Measurements from ENCODE around the gene C14orf132.

Gene C14orf132

DNA sequence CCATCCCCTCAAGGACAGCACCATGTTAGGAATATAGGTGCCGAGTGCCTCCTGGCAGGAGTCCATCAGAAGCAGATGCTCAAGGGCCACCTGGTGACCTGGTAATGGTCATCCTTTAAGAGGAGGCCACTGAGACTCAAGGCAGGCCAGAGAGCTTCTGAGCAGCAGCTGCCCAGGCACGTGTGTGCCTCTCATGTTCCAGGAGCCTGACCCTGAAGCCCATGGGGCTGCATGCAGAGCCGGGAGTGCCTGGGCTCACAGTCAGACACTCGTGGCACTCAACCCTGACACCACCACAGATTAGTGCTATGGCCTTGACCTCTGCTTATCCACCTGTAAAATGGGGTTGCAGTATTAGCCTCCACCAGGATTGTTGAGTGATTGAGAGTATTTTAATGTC, 45.6 kb downstream of the C14orf132 start:
- no peak for DNase-seq

DNA sequence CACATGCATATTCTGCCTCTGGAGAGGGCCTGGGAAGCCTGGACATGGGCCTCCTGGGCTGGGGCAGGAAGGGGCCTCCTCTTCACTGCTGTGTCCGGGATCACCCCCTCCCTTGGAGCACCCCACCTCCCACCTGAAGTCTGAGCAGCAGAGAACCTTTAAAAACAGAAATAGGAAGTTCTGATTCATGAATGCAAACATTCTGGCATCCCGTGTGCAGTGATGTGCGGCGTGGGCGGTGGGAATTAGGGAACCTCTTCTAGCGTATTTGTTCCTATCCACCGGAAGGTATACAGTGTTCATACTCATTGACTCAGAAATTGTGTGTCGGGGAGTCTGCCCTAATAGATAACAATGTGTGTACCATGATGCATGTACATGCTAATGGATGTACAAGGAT, 46.2 kb downstream of the C14orf132 start:
- DNase-seq, result no peak

DNA sequence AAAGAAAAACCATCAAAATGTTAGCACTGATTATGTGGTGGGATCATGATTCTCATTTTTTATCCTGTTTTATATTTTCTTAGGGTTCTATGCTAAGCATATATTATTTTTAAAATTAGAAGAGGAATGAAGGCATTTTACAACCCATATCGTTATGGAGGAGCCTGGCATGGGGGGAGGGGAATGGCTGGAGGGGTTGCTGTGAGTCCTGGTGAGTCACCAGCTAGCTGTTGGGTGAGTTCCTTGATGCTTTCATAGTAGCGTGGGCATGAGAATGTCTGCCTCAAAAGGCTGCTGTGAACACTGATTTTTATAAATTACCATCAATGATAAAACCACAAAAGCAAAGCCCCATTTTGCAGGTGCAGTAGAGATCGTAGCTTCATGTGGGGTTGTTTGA, 46.9 kb downstream of the C14orf132 start:
- DNase-seq, result no peak

DNA sequence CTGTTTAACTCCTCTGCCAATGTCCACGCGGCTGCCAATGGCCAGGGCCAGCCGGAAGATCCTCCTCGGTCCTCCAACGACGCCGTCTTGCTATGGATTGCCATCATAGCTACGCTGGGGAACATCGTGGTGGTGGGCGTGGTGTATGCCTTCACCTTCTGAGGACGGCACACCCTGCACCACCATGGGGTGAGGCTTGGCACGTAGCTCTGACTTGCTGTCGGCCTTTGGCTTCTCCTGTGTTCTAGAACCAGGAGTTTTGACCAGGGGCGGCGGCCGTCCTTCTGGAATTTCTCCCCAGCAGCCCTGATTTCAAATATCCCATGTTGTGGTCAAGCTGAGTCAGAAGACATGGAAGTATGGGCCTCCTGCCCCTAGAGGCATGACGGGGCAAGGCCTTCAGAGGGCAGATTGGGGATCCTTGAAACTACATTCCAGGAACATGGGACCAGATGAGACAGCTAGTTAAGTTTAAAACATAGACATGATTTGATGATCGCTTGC, 47.5 kb downstream of the C14orf132 start:
- no peak for DNase-seq

DNA sequence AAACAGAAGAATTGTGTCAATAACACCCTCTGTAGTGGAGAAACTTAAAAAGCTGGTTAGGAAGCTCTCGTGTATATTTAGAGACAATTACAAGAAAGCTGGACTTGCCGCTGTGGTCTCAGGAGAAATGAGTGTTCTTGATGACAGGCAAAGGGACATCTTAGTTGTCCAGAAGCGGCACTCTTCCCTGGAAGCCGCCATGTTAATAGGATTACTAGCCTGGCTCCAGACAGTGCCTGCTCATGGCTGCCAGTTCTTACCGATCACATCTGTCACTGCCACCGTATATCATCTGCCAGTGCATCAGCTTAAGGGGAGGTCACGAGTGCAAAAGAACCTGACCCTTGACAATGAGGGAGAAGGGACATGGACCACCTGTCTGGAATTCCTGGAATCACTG, 48.9 kb downstream of the C14orf132 start:
- DNase-seq, result no peak

DNA sequence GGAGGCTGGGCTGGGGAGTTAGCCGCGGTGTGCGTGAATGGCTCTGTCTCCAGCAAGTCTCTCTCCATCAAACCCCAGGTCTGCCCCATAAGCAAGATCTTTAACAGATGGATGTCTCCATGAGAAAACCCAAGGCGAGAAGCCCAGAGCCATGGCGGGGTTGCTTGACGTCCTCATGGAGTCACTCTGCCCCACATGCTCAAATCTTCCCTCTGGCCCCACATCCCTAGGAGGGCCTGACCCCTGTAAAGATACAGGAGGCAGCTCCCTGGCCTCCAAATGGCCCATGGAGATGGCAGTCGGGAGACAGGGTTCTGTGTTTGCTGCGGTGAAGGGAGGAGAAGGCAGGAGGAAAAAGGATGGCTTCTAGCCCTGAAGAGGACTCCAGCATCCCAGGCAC, 49.3 kb downstream of the C14orf132 start:
- DNase-seq, result no peak

DNA sequence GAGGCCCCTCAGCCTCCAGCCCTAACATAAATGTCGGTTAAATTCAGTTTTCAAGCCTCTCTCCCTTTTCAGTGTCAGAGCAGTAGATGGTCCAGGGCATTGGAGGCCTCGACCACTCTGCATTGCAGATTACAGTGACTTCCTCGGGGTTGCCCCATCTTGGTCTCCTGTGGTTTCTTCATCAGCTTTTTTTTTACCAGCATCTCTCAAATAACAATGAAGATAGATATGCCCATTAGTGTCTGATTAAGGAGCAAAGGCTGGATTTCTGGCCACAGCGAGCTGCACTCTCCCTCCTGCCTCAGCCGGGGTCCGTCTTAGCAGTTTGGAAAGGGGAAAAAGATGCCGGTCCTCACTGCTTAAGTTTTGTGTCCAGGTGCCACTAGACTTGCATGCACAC, 49.7 kb downstream of the C14orf132 start:
- DNase-seq, result no peak

DNA sequence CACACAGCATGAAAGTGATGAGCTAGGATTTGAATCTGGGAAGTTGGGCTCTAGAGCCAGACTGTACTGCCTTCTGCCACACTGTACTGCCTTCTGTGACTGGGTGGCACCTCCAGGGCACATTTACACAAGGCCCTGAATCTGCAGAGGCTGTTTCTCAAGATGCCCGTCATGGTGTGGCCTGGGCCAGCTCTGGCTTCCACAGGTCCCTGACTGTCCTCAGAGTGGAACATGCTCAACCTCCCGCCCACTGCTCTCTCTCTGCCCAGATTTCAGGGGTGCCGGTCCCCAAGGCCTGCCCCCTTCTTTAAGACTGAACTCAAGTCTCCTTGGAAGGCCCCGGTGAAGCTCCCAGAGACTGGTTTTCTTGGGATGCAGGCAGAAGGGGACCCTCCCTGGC, 50.2 kb downstream of the C14orf132 start:
- no peak for DNase-seq

DNA sequence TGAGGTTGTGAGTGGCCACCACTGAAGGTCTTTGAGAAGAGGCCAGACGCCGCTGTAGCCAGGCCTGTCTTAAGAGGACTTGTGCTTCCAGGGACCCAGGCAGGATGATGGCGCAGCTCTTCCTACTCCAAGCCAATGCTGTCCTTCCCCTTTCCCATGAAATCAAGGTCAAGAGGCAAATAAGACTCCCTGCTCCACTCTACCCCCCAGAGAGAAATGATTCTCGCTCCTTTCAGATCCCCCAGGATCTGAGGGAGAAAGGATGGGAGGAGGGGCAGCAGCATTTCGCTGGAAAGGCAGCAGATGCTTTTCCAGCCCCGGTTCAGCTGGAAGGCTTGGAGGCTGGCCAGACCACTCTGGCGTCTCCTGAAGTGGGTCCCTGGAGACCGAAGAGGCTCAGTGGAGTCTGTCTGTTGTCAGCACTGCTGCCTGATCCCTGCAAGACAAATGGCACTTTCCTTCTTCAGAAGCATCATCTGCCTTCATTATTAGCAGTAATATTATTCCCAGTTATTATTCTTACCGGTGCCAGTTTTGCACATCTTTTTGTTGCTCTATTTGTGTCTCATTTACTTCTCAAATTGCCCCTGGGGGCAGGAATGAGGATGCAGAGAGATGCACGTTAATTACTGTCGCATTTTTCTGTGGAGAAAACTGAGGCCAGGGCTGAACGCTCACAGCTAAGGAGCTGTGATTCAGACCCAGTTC, 51.4 kb downstream of the C14orf132 start:
- no peak for DNase-seq

DNA sequence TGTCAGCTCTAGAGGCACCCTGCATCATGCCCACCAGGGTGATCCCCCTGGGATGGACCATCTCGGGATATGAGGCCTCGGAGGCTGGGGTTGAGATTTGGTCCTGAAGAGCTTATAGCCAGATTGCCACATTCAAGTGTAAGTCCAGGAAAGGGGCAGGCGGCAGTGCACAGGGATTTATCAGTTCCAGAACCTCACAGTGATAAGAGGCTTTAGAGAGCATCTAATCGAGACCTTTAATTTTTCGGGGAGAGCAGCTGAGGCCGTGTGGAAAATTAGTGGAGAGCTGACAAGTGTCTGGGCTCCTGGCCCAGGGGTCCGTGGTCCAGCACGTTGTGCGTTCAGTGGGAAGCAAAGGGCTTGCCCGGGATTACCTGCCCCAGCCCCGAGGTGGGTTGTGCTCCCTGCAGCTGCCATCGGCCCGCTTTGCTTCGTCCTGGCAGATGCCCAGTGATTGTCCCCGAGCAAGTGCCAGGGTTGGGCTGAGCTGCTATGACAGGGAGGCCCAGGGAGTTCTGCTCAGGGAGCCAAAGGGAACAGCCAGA, 52.1 kb downstream of the C14orf132 start:
- no peak for DNase-seq

DNA sequence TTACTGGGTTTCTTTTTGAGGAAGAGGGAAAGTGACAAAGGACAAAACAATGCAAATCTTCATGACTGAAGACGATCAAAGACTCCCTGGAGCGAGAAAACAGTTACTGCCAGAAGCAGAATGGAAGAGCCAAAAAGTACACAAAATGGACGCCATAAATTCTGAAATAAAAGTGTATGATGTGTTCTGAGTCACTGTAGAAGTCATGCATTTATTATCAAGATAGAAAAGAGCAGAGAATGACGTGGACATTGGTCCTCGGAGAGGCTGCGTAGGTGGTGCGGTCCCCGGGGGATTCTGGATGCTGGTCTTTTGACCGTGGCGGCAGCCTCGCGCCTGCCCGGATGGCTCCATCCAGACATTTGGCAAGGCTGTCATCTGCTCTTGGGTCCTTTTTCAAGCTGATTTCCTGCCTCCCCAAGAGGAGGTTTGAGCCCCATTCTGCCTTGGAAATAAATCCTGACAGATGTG, 52.8 kb downstream of the C14orf132 start:
- DNase-seq, result no peak

DNA sequence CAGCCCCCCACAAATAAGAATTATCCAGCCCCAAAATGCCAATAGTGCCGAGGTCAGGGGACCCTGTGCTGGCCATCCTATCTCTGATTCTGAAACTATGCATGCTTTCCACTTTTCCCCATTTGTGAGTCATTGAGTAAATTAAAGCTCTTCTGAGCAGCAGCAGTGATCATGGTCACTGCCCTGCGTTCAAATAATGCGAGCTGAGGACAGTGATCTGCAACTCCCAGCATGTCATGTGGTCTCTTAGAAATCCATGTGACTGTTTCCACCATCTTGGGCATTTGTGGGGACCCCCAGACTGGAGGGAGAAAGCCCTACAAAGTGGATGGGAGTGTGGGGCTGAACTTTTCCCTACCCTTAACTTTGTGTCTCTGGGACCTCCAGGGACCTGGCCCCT, 53.8 kb downstream of the C14orf132 start:
- no peak for DNase-seq

DNA sequence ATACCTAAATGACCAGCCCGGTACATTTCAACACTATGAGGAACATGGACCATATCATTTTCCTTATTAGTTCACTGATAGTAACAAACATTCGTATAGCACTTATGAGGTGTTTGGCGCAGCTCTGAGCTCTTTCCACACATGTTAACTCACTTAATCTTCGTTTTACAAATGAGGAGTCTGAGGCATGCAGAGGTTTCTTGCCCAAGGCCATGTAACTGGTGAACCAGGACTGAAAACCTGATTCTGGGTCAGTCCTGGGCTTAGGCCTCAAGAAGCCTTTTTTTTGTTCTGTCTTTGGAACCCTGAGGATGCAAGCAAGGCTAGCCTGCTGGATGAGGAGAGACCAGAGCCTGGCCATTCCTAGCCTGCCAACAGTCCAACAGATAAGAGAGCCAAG, 55.0 kb downstream of the C14orf132 start:
- no peak for DNase-seq

DNA sequence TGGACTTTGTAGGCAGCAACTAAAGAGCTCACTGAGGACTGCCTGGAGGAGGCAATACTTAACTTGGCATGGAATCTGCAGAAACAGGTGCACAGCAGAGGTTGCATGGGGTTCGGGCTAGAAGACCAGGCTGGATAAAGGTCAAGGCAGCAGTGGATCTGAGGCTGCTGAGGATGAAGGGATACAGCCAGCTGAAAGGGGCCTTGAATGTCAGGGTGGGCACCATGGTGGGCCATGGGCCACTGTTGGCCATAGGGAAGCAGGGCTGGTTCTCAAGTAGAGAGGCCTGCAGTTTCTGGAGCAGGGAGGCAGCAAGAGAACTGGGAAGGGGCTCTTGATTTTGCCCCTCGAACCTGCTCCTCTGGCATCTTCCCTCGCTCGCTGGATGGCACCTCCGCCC, 55.5 kb downstream of the C14orf132 start:
- no peak for DNase-seq

DNA sequence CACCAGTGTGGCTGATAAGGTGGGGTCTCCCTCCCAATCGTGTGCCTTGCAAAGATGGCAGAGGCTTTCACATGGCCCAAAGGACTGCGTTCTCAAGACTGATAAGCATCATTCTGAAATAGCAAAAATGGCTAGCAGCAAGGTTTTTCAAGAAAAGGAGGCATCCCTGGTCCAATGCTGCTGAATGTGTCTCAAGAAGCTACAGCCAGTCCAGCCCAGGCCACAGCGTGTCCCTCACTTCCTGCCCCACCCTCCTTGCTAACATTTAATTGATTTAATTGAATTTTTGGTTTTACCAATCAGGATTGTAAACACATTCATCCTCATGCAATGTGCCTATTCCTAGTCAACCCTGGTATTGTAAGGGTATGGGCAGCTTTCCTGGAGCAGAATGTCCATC, 55.9 kb downstream of the C14orf132 start:
- no peak for DNase-seq

DNA sequence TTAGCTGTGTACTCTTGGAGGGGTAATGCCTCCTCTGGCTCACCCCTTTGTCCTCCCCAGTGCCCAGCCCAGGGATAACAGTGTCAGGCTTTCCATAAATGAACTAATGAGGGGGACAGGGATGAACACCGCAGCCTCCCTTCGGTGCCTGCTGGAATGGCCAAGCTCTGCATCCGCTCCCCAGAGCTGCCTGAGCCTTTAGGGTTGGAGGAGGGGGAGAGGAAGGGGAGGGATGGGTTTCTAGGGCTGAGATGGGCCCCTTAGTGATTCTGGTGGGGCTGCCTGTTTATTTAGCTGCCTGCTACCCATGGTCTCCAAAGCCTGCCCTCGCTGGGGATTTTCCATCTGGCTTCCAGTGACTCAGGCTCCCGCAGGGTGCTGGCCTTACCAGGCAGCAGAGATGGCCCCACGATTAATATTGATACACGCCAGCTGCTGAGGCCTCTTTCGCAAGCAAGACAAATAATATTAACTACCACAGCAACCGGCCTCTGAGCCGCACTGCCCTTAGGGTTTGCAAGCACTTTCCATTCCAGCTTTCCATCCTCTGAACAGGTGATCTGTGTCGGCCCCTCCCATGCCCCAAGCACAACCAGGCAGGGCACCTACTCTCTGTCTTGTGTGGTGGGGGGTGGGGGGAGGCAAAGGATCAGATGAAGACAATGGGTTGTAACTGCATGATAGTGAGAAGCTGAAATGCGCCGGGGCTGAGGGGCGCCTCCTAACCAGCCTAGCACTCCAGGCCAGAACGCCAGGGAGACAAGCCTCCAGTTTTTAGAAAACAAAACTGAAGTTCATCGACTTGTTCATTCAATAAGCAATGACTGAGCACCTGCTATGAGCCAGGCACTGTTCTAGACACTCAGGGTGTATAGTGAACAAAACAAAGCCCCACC, 56.7 kb downstream of the C14orf132 start:
- DNase-seq, result no peak

DNA sequence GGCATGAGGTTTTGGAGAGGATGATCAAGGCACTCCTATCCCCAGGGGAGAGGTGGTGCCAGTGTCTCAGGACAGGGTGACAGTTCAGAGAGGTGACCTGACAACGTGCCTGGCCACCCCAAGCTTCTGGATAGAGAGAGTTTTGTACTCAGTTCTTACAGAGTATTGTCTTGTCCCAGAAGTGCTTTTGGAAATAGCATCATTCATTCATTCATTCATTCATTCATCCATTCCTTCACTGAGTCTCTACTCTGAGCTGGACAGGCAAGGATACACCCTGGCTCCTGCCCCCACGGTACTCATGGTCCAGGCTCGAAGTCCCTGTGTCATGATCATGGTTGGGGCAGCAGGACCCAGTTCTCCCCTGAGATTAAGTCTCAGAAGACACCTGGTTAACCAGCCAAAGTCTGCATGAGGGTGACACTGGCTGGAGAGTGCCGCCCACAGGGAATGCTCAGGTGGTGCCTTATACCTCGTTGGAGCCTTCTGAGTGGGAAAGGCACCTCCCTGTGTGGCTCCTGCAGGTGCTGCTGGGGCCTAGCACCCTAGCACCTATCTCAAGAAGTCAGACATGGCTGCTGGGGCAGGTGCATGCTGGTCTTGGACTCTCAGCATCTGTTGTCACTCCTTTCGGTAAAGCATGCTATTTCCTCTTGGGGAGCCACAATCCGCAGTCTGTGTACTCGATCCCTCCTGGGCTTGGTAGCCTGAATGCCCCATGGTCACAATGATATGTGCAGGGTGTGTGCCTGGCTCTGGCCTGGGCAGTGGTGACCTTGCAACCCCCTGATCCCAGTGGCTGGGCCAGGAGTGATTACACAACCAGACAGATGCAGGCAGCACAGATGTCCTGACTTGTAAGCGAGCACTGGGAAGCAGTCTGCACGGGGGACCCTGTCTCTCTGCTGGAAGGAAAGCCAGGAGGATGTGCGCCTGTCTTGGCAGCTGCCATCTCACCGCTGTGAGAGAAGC, 57.8 kb downstream of the C14orf132 start:
- no peak for DNase-seq

DNA sequence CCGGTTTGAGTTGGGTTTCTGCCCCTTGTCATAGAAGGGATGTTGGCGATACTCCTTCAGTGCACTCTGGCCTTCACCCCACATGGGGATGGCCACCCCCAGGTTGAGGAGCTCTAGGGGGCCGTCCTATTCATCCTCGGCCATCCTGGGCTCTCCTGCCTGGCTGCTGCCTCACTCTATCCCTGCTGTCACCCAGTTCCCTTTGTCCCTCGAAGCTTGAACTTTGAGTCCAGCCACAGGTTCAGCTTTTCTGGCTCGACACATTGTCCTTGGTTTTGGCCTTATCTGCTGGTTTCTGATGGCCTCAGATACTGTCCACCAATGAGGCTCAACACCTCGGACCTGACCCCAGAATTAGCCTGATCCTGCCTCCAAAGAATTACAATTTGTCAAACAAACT, 58.6 kb downstream of the C14orf132 start:
- DNase-seq, result no peak

DNA sequence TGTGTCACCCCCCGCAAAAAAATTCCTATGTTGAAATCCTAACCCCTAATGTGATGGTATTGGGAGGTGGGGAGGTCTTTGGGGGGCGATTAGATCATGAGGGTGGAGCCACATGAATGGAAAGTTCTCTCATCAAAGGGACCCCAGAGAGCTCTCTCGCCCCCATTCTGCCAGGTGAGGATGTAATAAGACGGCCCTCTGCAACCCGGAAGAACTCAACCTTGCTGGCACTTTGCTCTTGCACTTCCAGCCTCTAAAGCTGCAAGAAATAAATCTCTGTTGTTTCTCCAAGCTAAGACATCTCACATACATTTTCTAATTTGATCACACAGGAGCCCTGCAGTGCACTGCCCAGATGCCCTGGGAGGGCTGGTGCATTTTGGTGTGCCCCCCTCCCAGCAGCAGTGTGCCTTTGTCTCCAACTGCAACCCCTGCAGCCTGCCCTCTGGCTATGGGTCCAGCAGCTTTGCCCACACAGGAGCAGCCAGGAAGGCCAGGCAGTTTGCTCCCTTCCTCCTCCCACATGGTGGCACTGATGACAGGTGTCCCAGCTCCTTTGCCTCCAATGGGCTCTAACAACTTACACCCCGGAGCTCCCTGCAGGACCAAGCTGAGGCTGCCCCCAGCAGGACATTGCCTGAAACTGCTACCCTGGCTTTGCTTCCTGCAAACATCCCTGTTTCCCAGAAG, 59.3 kb downstream of the C14orf132 start:
- peak in 1 of 2 experiments; percentile 23 for DNase-seq

DNA sequence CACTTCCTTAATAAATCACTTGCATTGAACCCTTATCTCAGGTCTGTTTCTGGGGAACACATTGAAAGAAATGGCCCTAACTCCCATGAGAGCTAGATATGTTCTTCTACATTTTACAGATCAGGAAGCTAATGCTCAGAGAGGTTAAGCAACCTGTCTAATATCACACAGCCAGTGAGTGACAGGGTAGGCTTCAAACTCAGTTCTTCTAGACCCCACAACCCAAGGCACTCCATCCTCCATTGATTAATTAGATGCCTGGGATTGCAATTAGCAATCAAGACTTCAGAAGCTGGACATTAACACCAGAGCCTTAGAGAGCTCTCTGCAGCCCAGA, 59.8 kb downstream of the C14orf132 start:
- no peak for DNase-seq

DNA sequence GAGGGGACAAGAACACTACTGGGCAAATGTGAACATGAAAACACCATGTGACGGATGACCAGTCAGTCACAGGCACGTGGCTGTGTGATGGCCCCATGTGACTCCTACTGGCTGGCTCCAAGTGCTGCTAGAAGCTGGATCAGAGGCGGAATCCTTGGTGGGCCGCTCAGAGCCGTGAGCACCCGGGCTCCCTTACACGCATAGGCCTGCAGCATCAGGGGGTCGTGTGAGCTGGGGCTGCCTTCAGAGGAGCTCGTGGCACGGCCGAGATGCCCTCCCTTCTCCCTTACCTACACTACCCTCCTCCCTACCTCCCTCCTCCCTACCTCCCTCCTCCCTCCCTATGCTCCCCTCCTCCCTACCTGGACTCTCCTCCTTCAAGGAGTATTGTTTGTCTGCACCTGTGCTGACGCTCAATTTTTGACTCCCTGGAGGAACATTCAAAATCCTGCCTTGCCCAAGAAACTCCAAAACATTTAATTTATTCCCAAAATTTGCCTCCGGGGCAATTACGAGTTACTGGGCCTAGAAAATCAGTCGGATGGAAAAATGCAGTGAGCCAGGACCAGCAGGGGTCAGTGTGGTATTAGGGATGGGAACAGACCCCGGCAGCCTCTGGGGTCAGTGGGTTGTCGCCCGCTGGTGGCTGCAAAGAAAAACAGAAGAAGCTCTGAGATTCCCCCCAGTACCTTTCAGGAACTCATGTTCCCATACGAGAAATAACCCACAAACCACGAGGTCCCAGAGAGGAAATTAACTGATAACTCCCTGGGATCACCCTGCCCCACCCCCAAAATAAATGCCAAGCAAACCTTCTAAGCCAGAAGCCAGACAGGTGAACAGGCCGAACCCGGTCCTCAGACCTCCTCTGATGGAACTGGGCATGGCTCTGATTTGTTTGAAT, 61.3 kb downstream of the C14orf132 start:
- peak; percentile 74 to 78 for DNase-seq

All from activated CD4-positive, alpha-beta T cell treated with anti-CD3 and anti-CD28 coated beads, Interleukin-2, amount 50 U/mL, for 48 hours (primary cell).